ENCODE results near the gene ALG1L2.
"Not testable (repeated sequence)": the region's sequence is repeated elsewhere in the genome, so short reads cannot be mapped to it uniquely, and the experiment has no call there.

The ALG1L2 gene

DNA sequence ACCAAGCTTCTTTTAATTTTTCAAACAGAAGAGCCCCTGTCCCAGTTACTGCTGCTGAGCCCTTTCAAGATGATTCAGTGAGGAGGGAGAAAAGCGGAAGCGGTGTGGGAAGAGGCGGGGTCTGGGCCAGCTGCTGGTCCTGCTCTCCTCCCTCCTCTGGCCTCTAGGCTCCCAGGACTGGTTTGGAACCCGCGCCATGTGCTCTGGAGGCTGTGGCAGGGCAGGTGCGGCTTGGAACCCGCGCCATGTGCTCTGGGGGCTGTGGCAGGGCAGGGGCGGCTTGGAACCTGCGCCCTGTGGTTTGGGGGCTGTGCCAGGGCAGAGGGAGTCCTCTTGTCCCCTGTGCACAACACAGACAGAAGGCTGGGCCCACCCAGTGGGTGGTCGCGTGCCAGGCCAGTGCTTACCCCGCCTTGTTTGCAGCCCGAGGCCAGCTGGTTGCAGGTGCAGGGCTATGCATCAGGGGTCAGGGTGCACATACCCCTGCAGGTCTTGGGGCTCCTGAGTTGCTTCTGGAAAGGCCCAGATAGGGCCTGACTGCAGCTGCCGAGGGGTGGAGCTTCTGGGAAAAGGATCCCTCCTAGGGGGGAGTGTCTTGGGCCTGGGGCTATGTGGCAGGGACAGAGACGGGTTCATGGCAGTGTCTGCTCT lies 12.2 kb downstream of the ALG1L2 start:
- DNase-seq (ENCODE audit: low read depth, low spot score) = peak; percentile 79

- peak; percentile 20 for DNase-seq (ENCODE audit: low read depth, low spot score)
Observed at GRCh38 chr3:130094491-130094941, 12.9 kb downstream of the ALG1L2 start.

GRCh38 chr3:130095858-130096257 lies 14.2 kb downstream of the ALG1L2 start:
- not testable (repeated sequence) for DNase-seq (ENCODE audit: low read depth, low spot score)

DNA sequence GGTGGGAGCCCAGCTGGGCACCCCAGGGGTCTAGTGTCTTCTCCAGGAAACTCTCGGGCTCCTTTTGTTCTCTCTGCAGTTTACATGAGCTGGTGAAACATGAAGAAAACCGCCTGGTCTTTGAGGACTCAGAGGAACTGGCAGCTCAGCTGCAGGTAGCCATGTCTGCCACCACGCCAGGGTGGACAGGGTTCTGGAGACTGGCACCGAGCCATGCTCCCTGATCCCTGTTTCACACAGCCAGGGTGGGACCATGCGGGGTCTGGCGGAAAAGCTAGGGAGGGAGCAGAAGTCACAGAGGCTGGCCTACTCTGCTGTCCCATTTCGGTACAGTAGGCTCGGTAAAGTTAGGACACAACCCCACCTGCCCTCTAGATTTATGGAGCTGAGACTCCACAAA lies 15.5 kb downstream of the ALG1L2 start:
- not testable (repeated sequence) for DNase-seq (ENCODE audit: low read depth, low spot score)

DNA sequence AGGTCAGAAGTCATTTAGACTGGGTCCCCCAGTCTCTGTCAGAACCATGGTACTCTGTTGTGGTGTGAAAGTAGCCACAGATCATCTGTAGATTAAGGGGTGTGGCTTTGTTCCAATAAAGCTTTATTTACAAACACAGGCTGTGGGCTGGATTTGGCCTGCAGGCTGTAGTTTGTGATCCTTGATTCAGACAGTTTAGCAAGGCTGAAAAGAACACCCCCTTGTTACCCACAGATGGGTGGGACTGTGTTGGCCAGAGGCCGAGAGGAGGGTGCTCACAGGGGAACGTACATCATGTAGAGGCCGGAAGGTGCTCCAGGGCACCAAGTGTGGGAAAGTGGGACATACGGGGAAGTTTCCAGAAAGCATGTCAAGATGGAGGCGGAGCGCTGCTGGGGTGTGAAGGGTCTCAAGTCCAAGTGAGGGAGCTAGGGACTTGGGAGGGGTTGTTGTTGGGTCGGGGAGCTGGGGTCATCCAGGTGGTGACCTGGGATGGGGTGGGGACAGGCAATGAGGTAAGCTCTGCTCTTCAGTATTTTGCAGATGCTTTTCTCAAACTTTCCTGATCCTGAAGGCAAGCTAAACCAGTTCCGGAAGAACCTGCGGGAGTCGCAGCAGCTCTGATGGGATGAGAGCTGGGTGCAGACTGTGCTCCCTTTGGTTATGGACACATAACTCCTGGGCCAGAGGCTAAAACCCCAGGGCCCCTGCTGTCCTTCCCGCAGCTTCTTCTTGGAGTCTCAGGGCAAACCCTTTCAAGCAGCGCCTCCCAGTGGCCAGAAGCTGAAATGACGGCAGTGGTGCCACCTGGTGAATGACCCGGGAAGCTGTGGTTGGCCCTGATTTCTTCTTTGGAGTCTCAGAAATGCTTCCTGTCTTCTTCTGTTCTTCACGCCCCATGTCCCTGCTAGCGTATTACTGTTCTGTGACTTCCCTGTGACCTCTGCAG lies 16.3 kb downstream of the ALG1L2 start:
- peak; percentile 36 for DNase-seq (ENCODE audit: low read depth, low spot score)

DNA sequence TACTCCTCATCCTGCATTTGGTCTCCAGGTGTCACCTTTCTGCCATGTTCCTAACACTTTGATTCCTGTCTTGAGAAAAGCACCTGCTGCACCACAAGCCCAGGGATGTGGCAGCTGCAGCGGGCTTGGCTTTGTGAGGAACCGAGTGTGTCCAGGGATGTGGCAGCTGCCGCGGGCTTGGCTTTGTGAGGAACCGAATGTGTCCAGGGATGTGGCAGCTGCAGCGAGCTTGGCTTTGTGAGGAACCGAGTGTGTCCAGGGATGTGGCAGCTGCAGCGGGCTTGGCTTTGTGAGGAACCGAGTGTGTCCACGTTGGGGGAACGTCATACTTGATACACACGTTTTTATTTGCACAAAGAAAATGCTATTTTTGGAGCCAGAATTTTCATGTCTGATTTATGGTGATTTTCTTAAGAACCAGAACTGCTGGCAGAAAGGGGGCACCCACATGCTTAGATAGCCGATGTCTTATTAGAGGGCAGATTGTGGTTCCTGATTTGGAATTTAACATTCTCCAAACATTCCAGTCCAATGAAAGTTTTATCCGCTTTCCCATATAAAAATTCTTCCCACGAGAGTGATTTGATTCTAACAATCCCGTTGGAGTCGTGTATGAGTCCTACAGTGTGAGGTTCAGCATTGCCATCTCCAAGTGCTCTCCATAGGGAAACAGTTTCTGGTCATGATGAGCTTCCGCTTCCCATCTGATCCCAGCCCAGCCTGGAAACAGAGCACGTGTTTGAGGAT lies 17.2 kb downstream of the ALG1L2 start:
- not testable (repeated sequence) for DNase-seq (ENCODE audit: low read depth, low spot score)

- DNase-seq (ENCODE audit: low read depth, low spot score) = not testable (repeated sequence)
Observed at GRCh38 chr3:130102545-130102944, 20.9 kb downstream of the ALG1L2 start.

DNA sequence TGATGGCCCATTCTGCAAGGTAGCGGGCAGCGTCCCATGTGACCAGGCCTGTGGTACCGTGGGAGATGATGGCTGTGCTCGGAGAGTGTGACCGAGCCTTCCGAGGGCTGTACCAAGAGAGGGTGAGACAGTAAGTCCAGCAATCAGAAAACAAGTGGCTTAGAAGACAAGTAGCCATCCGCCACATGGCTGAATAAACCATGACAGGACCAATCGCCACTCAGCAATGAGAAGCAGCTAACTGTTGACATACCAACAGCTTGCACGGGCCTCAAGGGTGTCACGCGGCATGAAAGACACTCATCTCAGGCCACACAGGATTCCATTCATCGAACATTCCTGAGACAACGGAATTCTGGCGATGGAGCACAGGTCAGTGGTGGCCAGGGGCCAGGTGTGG lies 22.6 kb downstream of the ALG1L2 start:
- DNase-seq (ENCODE audit: low read depth, low spot score) = not testable (repeated sequence)

GRCh38 chr3:130107333-130107995 lies 25.8 kb downstream of the ALG1L2 start:
- not testable (repeated sequence) for DNase-seq (ENCODE audit: low read depth, low spot score)

DNA sequence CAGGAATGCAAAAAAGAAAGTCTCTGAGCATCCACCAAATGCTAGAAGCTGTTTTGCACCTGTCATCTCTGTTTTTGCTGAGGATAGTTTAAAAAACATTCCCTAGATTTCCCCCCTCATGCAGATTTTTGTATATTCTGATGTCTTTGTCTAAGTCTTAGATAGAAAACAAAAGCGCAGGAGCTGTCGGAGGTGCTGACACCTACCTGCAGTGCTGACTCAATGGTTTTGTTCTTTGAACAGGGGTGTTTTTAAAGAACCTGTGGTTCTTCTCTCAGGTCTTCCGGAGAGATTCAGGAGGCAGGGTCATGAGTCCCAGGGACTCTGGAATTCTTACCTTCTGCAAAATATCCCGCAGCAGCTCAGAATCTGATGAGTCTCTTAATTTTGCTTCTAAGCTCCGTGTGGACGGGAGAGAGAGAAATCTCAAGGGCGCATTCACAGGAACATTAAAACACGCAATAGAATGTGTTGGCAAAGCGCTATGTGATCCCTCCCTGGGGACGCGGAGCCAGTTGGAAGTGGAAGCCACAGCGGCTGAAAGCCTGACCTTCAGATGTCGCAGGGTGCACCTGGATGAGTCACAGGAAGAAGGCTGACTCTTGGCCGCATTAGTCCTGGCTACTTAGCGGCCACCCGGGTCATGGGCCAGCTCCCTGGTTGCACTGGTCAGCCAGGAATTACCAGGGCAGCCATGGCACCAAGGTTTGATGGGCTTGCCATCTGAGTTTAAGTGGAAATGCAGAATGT lies 27.4 kb downstream of the ALG1L2 start:
- not testable (repeated sequence) for DNase-seq (ENCODE audit: low read depth, low spot score)

DNA sequence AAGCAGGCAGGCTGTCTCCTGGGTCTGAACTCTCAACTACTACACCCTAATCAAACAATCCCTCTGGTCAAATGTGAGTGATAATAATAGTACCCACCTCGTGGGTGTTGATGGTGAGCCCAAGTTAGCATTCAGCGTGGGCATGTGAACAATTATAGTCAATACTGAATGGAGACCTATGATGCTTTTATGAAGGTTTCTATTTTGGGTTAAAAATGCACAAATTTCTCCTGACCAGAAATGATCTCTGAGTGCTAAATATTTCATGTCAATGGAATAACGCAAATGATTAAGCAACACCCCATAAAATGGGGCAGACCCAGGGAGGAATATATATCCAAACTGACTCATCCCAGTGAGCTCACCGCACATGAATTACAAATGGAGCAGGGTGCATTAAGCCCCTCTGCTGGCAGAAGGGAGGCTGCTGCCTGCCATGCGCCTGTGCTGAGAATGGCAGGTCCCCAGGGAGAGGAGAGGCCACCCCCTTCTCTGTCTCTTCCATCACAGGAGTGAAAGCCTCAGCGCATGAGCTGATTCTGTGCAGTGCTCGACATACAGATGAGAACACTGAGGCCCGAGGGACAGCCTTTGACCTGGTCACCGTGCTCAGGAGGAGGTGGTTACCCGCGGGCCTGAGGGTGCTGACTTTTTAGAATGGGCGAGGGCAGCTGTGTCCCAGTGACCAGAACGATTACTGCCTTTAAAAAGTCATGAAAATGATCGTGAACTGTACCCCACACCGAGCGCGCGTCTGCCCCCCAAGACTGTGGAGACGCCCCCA lies 28.9 kb downstream of the ALG1L2 start:
- DNase-seq (ENCODE audit: low read depth, low spot score) = peak; percentile 34

GRCh38 chr3:130111185-130111864 lies 29.7 kb downstream of the ALG1L2 start:
- DNase-seq (ENCODE audit: low read depth, low spot score) = peak; percentile 99

DNA sequence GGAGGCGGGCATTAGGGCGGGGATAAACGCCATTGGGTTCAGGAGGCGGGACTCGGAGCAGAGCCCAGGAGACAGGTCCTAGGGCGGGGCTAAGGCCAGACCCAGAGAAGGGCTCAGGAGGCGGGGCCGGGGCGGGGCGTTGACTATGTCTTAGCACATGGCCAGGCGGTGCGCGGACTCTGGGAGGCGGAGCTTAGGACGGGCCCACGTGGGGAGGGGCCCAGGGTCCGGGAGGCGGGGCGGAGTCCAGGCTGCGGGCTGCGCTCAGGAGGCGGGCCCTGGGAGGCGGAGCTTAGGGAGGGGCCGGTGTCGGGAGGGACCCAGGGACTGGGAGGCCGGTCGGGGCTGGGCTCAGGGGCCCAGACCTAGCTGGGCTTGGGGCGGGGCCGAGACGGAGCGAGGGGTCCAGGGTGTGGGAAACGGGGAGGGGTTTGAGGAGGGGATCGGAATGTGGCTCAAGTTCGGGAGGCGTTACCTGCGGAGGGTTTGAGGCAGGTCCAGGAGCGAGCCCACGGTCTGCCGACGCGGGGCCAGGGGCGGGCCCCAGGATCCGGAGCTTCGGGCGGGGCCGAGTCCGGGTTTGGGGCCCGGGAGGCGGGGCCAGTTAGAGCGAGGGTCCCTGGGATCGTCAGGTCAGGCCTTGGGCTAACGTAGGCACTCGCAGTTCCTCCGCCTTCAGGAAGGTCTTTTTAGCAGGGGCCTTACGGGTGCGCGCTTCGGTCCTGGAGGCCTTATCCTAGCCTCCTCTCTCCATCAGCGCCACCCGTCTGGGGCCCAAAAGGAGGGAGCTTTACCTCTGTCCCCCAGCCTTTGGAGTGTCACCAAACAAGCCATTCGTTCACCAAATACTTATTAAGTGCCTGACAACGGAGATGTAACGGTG lies 30.5 kb downstream of the ALG1L2 start:
- DNase-seq (ENCODE audit: low read depth, low spot score) = peak; percentile 99

DNA sequence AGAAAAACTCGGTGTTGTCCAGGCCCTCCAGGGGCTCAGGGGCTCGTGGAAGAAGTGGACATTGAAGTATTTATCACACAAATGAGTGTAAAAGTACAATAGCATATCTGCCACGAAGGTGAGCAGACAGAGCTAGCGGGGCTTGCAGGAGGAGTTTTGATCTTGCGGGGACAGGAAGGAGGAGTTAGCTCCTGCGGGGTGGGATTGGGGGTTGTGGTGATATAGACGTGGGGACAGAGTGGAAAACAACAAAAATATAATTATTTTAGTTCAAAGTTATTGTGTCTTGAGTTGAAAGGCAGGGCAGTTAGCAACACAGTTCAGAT lies 31.1 kb downstream of the ALG1L2 start:
- not testable (repeated sequence) for DNase-seq (ENCODE audit: low read depth, low spot score)

DNA sequence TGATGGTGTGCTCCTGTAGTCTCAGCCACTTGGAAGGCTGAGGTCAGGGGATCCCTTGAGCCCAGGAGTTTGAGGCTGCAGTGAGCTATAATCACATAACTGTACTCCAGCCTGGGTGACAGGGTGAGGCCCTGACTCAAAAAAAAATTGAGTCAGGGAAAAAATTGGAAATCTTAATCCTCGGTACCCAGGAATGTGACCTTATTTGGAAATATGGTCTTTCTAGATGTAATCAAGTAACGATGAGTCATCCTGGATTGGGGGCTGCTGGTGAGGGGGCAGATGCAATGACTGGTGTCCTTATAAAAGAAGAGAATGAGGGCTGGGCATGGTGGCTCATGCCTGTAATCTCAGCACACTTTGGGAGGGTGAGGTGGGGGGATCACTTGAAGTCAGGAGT lies 33.8 kb downstream of the ALG1L2 start:
- not testable (repeated sequence) for DNase-seq (ENCODE audit: low read depth, low spot score)

GRCh38 chr3:130117933-130118332 lies 36.3 kb downstream of the ALG1L2 start:
- no peak for DNase-seq (ENCODE audit: low read depth, low spot score)

- not testable (repeated sequence) for DNase-seq (ENCODE audit: low read depth, low spot score)
Observed at GRCh38 chr3:130119824-130120223, 38.2 kb downstream of the ALG1L2 start.

DNA sequence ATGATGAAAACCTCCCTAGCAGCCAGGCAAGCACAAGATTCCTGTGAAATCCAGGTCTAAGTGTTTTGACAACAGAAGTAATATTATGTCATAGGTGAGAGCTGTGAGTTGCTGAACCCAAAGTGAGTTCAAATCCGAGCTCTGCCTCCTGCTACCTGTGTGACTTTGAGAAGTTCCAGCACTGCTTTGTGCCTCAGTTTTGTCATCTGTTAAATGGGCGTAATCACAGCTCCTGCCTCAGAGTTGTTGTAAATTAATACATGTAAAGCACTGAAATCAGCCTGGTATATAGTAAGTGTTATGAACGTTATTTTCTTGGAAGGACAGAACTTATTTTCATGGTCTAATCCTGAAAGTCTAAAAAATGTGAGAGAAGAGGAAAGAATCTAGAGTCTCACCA lies 38.7 kb downstream of the ALG1L2 start:
- DNase-seq (ENCODE audit: low read depth, low spot score) = not testable (repeated sequence)
